GM11168 (cell line): ENCODE measurements around the gene TRIP4.
"Not testable (repeated sequence)": the region's sequence is repeated elsewhere in the genome, so short reads cannot be mapped to it uniquely, and the experiment has no call there.

Experiments
- in situ Hi-C: fragments of 300-500 bp; cut with MboI; formaldehyde crosslinking; loops from one replicate; pipeline ENCODE4 v1.12.0; 2022; ENCODE audit warnings: low sequenced_read_pairs; ENCODE audit not compliant: unreplicated experiment

Gene TRIP4

DNA sequence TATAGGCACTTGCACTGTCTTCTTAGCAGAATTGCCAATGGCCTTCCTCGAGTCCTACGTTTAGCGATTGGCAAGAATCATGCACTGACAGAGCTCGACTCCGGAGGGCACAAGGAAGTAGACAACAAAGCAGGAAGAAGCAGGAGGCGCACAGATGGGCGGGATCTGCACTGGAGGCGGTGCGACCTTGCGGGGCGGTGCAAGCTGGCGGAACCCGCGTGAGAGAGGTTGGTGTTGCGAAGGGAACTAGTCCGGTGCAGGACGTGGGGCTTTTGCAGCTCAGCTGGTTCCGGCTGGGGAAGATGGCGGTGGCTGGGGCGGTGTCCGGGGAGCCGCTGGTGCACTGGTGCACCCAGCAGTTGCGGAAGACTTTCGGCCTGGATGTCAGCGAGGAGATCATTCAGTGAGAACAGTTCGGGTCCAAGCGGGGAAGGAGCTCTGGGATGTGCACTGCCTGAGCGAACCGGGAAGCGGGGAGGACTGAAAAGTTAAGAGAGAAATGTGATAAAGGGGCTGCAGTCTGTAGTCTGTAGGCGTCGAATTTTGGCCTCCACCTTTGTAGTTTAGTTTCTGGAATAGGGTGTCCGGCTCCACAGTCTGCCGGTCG lies at the start of gene TRIP4:
TRIP4 (plus strand) TSS at position 275 of the 607 bp plus-strand sequence; CDS start at position 303, 28 bp downstream.
- in situ Hi-C loops: no loop called here

DNA sequence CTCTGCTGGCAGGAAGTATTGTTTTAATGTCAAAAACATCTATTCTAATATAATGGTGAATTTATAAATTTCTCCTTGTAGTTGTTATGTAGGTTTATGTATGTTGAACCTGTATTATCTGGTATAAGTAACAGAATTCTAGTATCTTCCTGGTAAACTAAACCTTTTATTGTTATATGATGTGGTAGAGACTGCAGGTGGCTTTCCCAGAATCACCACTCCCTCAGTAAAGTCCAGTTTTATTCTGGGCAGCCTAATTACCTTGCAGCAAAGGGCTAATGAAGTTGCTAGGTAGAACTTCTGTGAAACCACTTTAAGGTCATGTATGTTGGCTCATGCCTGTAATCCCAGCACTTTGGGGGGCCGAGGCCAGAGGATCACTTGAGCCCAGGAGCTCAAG lies 47.3 kb upstream of the TRIP4 start:
- in situ Hi-C loops: no loop called here

DNA sequence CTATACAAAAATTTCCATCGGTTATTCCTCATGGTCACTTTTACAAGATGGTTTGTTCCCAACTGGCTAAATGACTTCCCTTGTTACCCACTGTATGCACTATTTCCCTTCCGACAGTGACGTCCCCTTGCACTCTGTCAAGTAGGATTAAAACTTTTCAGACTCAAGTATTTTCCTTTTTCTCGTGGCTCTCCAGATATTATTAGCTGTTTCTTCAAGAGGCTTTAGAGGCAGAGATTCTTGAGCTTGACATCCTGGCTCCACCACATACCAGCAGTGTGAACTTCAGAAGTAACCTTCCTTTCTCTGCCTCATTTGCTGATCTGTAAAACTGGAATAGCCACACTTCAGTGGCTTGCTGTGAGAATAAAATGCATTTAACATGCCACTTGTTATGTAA lies 45.7 kb upstream of the TRIP4 start:
- in situ Hi-C loops: no loop called here

DNA sequence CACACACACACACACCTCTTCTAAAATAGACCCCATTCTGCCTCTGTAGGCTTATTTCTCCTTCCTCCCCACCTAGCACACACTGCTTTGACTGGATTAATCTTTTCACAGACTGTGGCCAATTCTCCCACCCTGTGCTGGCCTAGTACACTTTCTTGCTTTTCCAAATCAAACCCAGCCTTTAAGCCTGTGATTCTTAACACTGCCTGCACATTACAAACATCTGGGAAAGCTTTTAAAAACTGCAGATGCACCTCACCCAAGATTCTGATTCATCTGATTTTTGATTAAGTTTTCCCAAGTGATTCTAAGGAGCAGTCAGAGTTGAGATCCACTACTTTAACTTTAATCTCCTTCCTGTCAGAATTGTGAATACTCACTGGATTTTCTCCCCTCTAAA lies 44.4 kb upstream of the TRIP4 start:
- in situ Hi-C loops: no loop called here

DNA sequence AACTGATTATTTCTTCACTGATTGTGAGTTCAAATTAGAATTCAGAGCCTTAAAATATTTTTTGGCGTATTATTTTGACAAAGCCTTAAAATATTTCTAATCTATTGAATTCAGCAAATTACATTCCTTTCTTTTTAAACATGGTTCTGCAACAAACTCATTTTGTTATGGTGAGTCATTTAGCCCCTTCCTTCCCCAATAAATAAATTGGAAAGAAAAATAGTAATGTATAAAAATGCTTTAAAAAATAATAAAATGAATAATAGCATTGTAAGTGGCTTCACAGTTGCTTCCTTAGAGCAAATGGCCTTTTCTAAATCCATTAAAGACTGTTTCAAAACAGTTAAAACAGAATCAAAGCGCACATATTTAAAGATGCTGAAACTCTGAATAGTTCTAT lies 43.8 kb upstream of the TRIP4 start:
- in situ Hi-C loops: no loop called here

DNA sequence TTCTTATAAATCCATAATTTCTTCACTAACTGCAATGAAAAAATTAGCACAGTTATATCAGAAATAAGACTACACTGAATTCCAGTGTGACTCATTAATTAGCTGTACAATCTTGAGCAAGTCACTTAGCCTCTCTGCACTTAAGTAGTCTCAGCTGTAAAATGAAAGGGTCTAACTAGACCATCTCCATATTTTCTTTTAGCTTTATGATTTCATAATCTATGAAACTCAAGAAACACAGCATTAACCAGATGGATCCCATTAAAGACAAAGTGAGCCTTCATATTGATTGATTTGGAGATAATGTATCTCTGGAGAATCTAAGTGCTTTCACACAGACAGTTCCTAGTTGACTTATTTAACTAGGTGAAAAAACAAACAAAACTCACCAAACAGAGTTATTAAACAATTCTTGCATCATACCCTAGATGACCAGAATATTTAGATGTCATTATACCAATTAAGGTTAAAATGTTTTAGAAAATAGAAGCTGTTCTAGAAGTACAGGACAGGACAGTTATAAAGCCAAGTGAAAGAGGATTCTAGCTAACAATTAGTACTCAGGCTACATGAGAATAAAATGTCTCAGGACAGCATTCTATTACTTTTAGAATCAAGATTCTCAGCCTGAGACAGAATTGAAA lies 42.9 kb upstream of the TRIP4 start:
- in situ Hi-C loops: no loop called here

DNA sequence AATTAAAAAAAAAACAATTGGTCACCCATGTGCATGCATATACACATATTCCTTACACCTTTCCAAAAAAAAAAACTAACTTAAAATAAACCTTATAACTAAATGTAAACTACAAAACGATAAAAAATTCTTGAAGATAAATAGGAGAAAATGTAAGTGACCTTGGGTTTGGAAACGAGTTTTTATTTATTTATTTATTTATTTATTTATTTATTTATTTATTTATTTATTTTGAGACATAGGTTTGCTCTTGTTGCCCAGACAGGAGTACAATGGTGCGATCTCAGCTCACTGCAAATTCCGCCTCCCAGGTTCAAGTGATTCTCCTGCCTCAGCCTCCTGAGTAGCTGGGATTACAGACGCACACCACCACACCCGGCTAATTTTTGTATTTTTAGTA lies 41.4 kb upstream of the TRIP4 start:
- in situ Hi-C loops: not testable (repeated sequence)

DNA sequence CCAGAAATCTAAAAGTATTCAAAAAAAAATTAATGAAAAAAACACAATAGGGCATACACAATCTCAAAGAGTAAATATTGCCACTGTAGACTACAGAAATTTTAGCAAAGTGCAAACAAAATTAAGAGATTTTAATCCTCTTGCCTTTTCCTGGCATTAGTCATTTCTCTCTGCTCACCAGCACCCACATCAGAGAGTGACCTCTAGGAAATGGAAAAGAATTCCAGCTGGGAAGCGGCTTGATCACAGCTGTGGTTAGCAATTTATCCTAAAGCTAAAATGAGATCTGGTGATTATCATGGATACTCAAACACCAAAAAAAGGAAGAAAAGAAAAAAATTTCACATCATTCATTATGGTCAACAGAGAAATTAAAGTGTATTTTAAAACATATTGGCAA lies 39.2 kb upstream of the TRIP4 start:
- in situ Hi-C loops: no loop called here

DNA sequence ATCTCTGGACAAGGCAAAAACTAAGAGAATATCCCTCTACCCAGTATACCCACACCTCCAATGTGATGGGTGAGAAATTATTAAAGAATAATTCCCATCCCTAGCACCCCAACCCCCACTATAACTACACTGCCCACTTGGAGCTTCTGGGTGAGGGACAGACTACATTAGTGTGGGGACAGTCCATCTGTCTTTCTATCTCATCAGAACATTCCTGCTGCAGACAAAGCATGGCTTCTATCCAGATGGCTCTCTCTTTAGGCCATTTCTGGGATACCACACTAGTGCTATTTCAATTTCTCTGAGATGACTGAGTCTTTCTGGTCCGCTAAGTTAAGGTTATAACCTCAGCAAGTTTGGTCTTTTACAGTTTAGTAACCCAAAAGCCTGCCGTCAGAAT lies 38.3 kb upstream of the TRIP4 start:
- in situ Hi-C loops: no loop called here

DNA sequence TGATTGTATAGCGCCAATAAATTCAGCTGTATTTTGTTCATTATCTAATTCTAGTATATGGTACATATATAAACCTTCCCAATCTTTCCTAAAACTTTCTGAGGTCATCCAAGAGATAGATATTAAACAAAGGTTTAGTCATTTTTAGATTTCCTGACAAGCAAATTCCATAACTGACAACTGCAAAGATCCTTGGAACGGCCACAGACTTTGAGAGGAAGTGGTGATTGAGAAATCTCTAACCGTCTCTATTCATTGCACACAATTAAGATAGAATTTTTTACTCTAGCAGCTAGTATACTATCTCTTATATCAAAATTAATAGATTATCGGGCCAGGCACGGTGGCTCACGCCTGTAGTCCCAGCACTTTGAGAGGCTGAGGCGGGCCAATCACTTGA lies 36.4 kb upstream of the TRIP4 start:
- in situ Hi-C loops: no loop called here

DNA sequence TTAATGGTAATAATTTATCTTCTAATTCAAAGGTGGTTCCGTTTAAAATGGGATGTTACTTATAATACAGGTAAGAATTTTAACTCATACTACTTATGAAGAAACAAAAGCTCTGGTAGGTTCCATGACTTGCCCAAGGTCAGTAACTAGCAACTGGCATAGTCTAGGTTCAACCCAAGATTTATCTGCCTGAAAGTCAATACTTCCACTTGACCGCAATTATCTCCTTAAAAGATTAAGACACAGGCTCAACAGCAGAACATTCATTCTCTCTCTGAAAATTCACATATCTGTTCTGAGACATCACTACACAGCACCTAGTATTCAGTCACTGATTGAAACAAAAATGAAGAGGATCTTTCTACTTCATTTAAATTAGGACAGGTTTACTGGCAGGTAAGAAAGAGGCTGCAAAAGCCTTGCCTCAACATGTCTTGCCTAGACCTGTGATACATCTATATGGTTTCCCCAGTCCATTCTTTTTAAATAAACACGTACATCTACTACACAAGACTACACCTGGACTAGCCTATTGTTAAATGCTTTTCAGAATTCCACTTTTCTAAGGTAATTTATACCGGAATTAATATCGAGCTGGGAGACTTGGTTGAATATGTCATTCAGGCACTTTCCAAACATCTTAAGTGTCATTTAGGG lies 32.8 kb upstream of the TRIP4 start:
- in situ Hi-C loops: no loop called here

DNA sequence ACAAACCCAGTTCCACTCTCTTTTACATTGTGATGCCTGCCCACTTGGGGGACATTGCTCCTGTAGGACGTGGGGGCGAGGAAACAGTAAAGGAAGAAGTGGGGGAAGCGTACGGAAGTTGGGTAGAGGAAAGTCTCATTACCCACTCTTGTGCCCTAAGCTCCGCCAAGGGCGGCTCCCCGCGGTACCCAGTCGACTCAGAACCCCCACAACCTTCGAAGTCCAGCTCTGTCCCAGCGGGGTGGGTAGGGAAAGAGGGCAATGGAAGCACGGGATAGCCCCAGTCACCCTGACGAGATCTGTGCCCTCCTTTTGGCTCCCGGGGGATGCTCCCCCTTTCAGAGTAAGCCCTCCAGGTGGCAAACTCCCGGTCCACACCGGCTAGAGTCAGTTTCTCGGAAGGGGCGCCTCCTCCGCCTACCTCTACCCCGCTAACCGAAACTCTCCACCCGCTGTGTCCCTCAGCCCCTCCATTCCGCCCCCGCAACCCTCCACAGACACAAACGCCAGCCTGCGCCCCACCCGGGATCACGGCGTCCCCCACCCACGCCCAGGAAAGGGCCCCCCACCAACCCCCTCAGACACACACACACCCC lies 32.2 kb upstream of the TRIP4 start:
- in situ Hi-C loops: no loop called here

DNA sequence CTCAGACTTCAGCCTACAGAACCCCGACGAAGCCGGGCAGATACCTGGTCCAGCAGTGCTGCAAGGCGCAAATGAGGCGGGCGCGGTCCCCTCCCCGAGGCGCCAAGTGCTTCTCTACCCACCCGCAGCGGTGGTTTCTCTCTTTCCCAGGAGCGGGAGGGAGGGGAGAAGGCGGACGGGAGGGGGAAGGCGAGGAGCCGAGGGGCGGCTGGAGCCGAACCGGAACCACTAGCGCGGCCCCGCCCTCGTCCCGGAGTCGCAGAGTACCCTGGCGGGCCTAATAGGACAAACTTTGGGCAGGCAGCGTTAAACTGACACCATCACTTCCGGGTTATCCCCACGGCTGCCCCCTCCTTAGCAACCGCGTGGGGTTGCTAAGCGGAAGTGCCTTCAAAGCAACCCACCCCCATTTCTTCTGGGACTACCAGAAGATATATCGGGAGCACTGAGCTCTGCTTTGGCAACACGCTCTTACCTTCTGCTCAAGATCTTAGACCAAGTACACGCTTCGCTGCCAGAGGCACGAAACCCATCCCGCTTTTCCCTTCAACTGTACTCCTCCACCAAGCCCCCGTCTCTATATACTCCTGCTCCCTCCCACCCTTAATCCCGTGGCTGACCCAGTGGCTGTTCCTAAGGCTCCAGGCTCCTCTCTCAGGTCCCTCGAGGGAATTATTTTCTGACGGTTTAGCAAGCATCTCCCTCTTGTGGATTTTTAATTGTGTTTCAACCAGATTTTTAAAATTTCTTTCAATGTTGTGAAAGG lies 31.5 kb upstream of the TRIP4 start, which contains the start of gene CSNK1G1:
CSNK1G1 (minus strand) TSS at position 230 of the 766 bp plus-strand sequence. CDS start 55,674 bp downstream, outside the sequence.
- in situ Hi-C loops: no loop called here

DNA sequence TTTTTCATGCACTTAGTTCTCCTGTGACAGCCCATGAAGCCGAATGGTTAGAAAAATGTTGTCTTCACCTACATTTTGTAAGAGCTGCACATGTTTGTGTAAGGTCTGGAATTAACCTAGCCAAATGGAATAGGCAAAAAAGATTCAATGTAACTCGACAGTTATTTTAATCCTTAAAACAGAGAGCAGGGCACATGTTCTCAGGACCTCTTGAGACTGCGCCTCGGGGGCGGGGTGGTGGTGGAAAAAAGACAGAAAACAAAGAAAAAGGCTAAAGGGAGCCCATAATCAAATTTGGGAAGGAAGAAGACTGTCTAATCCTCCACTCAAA lies 31.0 kb upstream of the TRIP4 start:
- in situ Hi-C loops: no loop called here

DNA sequence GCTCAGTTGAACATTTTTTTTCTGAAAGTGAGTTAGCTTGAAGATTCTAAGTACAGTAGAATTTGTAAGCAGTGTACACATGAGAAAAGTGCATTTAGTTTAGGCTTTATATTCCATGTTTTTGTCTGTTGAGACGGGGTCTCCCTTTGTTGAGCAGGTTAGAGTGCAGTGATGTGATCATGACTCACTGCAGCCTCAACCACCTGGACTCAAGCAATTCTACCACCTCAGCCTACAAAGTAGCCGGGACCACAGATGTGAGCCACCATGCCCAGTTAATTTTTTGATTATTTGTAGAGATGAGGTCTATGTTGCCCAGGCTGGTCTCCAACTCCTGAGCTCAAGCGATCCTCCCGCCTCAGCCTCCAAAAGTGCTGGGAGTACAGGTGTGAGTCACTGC lies 26.4 kb upstream of the TRIP4 start:
- in situ Hi-C loops: loop anchor here (10.0 kb wide), 1 partner anchor 156 kb away; no protein-coding TSS in a partner anchor

DNA sequence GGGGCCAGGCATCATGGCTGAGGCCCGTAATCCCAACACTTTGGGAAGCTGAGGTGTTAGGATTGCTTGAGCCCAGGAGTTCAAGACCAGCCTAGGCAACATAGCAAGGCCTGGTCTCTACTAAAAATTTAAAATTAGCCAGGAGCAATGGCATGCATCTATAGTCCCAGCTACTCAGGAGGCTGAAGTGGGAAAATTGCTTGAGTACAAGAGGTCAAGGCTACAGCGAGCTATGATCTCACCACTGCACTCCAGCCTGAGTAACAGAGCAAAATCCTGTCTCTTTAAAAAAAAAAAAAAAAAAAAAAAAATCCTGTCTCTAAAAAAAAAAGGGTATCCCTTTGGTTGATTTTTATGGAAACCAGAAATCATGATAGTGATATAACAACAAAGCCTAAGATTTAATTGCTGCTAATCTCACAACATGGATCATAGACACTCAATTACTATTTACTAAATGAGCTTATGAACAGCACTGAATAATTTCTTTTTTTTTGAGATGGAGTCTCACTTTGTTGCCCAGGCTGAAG lies 18.5 kb upstream of the TRIP4 start:
- in situ Hi-C loops: loop anchor here (10.0 kb wide), 1 partner anchor 164 kb away; no protein-coding TSS in a partner anchor

DNA sequence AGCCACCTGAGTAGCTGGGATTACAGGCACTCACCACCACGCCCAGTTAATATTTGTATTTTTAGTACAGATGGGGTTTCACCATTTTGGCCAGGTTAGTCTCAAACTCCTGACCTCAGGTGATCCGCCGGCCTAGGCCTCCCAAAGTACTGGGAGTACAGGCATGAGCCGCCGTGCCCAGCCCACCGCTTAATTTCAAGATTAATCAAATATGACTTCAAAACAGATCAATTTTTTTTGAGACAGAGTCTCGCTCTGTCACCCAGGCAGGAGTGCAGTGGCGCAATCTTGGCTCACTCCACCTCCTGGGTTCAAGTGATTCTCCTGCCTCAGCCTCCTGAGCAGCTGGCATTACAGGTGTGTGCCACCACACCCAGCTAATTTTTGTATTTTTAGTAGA lies 16.3 kb upstream of the TRIP4 start:
- in situ Hi-C loops: not testable (repeated sequence)

DNA sequence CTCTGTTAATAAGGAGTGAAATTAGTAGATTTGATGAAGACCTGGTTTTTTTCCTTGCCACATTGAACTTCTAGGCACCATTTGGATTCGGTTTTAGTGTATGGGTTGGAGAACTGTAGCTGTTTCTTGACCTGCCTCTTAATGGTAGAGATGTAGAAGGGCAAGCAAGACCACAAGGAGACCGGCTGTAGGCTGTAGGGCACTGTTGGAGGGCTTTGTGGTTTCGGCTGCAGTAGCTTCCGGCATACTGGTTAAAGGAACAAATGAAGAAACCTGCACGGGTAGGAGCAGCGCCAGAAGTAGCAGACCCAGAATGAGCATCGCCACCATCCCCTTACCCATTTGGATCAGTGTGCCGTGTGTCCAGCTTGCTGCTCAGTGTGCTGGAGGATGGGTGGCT lies 14.3 kb upstream of the TRIP4 start:
- in situ Hi-C loops: no loop called here

DNA sequence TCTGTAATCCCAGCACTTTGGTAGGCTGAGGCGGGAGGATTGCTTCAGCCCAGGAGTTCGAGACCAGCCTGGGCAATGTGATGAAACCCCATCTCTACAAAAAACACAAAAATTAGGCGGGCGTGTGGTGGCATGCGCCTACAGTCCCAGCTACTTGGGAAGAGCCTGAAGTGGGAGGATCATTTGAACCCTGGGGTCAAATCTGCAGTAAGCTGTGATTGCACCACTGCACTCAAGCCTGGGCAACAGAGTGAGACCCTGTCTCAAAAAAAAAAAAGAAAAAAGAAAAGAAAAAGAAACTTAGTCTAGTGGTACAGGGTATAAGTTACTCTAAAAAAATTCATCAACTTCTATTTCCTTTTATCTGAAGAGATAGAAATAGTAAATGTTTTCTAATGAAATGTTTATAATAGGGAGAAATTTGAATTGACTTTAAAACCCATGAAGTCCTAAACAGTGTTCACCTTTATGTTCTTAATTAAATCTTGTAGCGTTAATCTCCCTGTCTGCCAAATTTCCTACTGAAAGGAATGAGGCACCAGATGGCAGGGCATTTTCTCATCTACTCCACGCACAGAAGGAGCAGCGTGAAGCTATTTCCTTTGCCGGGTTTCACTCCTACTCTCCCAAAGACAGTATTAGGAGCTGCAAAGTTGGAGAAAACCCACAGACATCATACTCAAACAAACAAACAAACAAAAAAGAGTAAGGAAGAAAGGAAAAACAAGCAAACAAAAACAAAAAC lies 8.2 kb upstream of the TRIP4 start:
- in situ Hi-C loops: no loop called here
